PC-9 (cell line): ENCODE measurements around the gene RGS11. TPM values are rescaled to one million over a fixed set of nuclear protein-coding genes. Genes with fewer than 3 reads are reported as not detected.

ENCODE experiments used
- BruUV-seq: library from RNA; stranded (reverse); fragments of 400-500 nt; replicated peaks from 2 replicates; lab custom pipeline; 2021; lab: Mats Ljungman, UMichigan
- CTCF ChIA-PET: fragments of 300-600 bp; sonication (Branson Sonifier 250); formaldehyde crosslinking; loops from one replicate; lab custom pipeline; 2022; ENCODE audit warnings: antibody characterized with exemption; lab: Charles Lee
- POLR2A ChIA-PET: fragments of 300-600 bp; sonication (Branson Sonifier 250); formaldehyde crosslinking; loops from one replicate; lab custom pipeline; 2022; ENCODE audit warnings: antibody characterized with exemption; ENCODE audit not compliant: unreplicated experiment; lab: Charles Lee
- DNase-seq, 2 experiments: peaks; one replicate each; pipeline versions ENCODE4 v3.0.0 to v3.0.0-alpha.2; 2015 to 2022; ENCODE audit warnings: mixed read lengths in 1 of 2
- H2AFZ ChIP-seq: fragments of 200-600 bp; sonication (generic); 2 replicates; pipeline ENCODE4 v1.8.1; 2017; ENCODE audit warnings: antibody characterized with exemption
- H3F3A ChIP-seq: fragments of 200-600 bp; sonication (generic); 2 replicates; pipeline ENCODE4 v1.8.1; 2017; ENCODE audit warnings: antibody characterized with exemption, mild to moderate bottlenecking, low read depth; ENCODE audit not compliant: insufficient read depth
- H3K27ac ChIP-seq: fragments of 200-600 bp; sonication (generic); 2 replicates; pipeline ENCODE4 v1.6.1; 2016; ENCODE audit warnings: mixed run types
- H3K27me3 ChIP-seq: fragments of 200-600 bp; sonication (generic); 2 replicates; pipeline ENCODE4 v1.6.1; 2016; ENCODE audit warnings: low read depth, mixed run types; ENCODE audit not compliant: insufficient read depth
- H3K36me3 ChIP-seq: fragments of 200-600 bp; sonication (generic); 2 replicates; pipeline ENCODE4 v1.6.1; 2016; ENCODE audit warnings: low read depth, mixed run types
- H3K4me1 ChIP-seq: fragments of 200-600 bp; sonication (generic); replicated peaks from 2 replicates; pipeline ENCODE4 v1.6.1; 2016; ENCODE audit warnings: mixed run types; ENCODE audit not compliant: insufficient read depth
- H3K4me2 ChIP-seq: fragments of 200-600 bp; sonication (generic); 2 replicates; pipeline ENCODE4 v1.6.1; 2017; ENCODE audit warnings: mixed run types
- H3K4me3 ChIP-seq: fragments of 200-600 bp; sonication (generic); 2 replicates; pipeline ENCODE4 v1.6.1; 2016; ENCODE audit warnings: mixed run types
- H3K79me2 ChIP-seq: fragments of 200-600 bp; sonication (generic); 2 replicates; pipeline ENCODE4 v1.6.1; 2017; ENCODE audit warnings: low read depth, mixed run types
- H3K9me2 ChIP-seq: fragments of 200-600 bp; sonication (generic); 2 replicates; pipeline ENCODE4 v1.8.1; 2017; ENCODE audit warnings: mild to moderate bottlenecking; ENCODE audit not compliant: insufficient read depth
- H3K9me3 ChIP-seq: fragments of 200-600 bp; sonication (generic); 2 replicates; pipeline ENCODE4 v1.8.1; 2016; ENCODE audit warnings: low read depth; ENCODE audit not compliant: insufficient read depth
- H4K20me1 ChIP-seq: fragments of 200-600 bp; sonication (generic); 2 replicates; pipeline ENCODE4 v1.8.1; 2017; ENCODE audit not compliant: insufficient read depth
- EZH2 ChIP-seq: fragments of 200-600 bp; sonication (generic); IDR thresholded peaks from 2 replicates; pipeline ENCODE4 v1.8.0; 2017; ENCODE audit warnings: antibody characterized with exemption, low read depth
- intact Hi-C: fragments of 100-400 bp; cut with micrococcal nuclease; formaldehyde crosslinking; loops from one replicate; pipeline ENCODE4 v1.10.0; 2022; ENCODE audit not compliant: unreplicated experiment
- total RNA-seq: library from RNA; stranded (reverse); gene quantifications from 2 replicates; pipeline ENCODE4 v1.2.3, GENCODE V29; 2021
- TF ChIP-seq, protein P1 (sequence below): fragments of 200-600 bp; sonication (generic); conservative IDR thresholded peaks from 2 replicates; pipeline ENCODE4 v1.6.1; 2017; ENCODE audit warnings: mixed run types, antibody characterized with exemption, mild to moderate bottlenecking, moderate library complexity

The RGS11 gene
- total RNA-seq, 1 experiment from 2014 or later = not detected

DNA sequence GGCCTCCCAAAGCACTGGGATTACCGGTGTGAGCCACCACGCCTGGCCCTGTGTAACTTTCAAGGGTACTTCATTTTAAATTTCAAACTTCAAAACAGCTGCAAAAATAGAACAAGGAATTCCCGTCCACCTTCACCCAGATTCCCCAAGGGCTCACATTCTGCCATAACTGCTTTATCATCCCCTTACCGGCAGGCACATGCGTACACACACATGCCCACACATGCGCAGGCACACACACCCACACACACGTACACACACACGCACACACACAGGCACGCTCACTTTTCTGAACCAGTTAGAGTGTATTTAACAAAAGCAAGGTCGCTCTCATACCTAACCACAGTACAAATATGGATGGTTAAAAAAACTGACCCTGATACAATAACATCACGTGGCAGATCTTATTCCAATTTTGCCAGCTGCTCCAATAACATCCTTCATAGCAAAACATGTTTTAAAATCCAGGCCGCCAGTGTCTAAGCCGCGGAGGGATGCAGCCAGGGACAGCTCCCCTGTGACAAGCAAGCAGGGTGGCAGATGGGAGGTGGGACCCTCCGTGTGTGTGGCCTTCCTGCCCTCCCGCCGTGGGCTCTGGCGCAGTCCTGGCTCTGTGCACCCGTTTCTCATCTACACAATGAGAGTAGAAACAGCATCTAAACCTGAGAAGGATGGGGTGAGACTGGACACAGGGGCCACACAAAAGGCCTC, 30.3 kb upstream of the RGS11 start:
- Histone ChIP-seq H3K27me3 (no peaks in the 10 kb centered on the region), H3K36me3 (no peaks in the 10 kb centered on the region), H3K9me3 (no peaks in the 10 kb centered on the region), H3K9me2 (no peaks in the 10 kb centered on the region), H2AFZ (no peak overlapping the region), H3K79me2 (no peaks in the 10 kb centered on the region), H4K20me1 (no peaks in the 10 kb centered on the region; the same call in 1 of the 2 replicates), H3K4me2 (no peak overlapping the region), H3K27ac (no peak overlapping the region), H3K4me3 (no peak overlapping the region), H3K4me1 (no peaks in the 10 kb centered on the region), H3F3A (no peaks in the 10 kb centered on the region)
- ChIA-PET CTCF (no interaction called here), POLR2A (no interaction called here)
- DNase-seq = no peak
- TF ChIP-seq EZH2 = no peak
- TF ChIP-seq, protein P1, sequence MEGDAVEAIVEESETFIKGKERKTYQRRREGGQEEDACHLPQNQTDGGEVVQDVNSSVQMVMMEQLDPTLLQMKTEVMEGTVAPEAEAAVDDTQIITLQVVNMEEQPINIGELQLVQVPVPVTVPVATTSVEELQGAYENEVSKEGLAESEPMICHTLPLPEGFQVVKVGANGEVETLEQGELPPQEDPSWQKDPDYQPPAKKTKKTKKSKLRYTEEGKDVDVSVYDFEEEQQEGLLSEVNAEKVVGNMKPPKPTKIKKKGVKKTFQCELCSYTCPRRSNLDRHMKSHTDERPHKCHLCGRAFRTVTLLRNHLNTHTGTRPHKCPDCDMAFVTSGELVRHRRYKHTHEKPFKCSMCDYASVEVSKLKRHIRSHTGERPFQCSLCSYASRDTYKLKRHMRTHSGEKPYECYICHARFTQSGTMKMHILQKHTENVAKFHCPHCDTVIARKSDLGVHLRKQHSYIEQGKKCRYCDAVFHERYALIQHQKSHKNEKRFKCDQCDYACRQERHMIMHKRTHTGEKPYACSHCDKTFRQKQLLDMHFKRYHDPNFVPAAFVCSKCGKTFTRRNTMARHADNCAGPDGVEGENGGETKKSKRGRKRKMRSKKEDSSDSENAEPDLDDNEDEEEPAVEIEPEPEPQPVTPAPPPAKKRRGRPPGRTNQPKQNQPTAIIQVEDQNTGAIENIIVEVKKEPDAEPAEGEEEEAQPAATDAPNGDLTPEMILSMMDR = no peak
- BruUV-seq = no TSS peak
- intact Hi-C loops = no loop called here

DNA sequence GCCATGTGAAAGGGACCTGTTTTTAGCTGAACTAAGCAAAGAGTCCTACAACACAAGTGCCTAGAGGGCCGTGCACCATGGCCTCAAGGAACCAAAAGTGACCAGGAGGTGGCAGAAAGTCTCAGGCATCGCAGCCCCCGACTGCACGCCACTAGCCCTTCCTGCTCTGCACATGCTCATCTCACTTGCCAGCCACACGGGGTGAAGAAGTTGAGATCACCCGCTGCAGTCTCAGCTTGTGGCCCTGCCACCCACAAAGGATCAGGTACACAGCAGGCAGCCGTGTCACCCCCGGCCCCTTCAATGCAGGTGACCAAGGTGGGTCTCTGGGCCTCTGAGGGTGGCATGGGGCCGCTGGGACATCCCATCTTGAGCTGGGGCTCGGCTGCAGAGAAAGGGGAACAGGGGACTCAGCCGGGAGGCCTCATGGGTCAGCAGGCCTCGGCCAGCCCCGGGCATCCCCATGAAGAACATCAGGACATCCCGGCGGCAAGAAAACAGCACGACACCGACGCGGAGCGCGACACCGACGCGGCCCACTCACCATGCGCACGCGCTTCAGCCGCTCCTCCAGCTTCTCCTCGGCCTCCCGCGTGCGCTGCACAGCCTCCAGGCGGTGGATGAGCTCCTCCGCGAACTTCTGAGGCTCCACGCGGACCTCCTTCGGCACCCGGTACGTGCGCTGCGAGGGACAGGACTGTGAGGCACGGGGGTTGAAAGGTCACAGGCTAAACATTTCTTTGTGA, 28.2 kb upstream of the RGS11 start:
- H3K9me3 ChIP-seq = no peaks in the 10 kb centered on the region
- no peaks in the 10 kb centered on the region for H3K79me2 ChIP-seq
- H3K4me1 ChIP-seq = no peaks in the 10 kb centered on the region
- ChIA-PET CTCF (no interaction called here), POLR2A (no interaction called here)
- intact Hi-C loops = no loop called here
- TF ChIP-seq EZH2 = no peak
- TF ChIP-seq, protein P1 = no peak
- H2AFZ ChIP-seq = no peak overlapping the region
- H3K36me3 ChIP-seq = no peaks in the 10 kb centered on the region
- H3F3A ChIP-seq = no peaks in the 10 kb centered on the region
- H4K20me1 ChIP-seq = no peaks in the 10 kb centered on the region; the same call in 1 of the 2 replicates
- DNase-seq = no peak
- no peak overlapping the region for H3K4me3 ChIP-seq
- H3K27me3 ChIP-seq = no peaks in the 10 kb centered on the region
- no peak overlapping the region for H3K4me2 ChIP-seq
- no peak overlapping the region for H3K27ac ChIP-seq
- no TSS peak for BruUV-seq
- no peaks in the 10 kb centered on the region for H3K9me2 ChIP-seq

DNA sequence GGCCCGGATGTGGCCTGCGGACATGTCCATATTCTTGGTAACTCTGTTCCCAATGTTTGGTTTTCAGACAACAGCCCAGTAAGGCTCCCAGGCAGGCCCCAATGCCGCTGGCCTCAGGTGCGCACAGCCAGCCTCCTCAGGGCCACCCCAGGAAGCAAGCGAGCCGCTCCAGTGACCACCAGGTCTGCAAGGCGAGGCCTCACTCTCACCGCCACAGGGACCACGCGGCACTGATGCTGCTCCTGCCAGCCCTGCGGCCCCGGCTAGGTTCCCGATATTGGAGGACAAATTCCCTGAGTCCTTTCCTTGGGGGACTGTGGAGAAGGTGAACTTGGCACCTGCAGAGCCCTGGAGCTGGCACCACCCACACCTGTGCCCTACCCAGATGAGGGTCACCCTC, 26.2 kb upstream of the RGS11 start:
- Histone ChIP-seq H2AFZ (no peak overlapping the region), H3K27me3 (no peaks in the 10 kb centered on the region), H3F3A (no peaks in the 10 kb centered on the region), H3K4me1 (no peaks in the 10 kb centered on the region), H3K9me3 (no peaks in the 10 kb centered on the region), H3K9me2 (no peaks in the 10 kb centered on the region), H3K4me2 (no peak overlapping the region), H4K20me1 (no peaks in the 10 kb centered on the region; the same call in 1 of the 2 replicates), H3K4me3 (no peak overlapping the region), H3K79me2 (no peaks in the 10 kb centered on the region), H3K36me3 (no peaks in the 10 kb centered on the region), H3K27ac (no peak overlapping the region)
- TF ChIP-seq, protein P1 = no peak
- no peak for TF ChIP-seq EZH2
- intact Hi-C loops = no loop called here
- ChIA-PET POLR2A (no interaction called here), CTCF (no interaction called here)
- no TSS peak for BruUV-seq
- DNase-seq = no peak
